ENCODE results near the gene EPSTI1. TPM values are rescaled to one million over a fixed set of nuclear protein-coding genes. Genes with fewer than 3 reads are reported as not detected.

The EPSTI1 gene
- total RNA-seq, 2 experiments from 2014 or later: 17.4 to 19.8 TPM

DNA sequence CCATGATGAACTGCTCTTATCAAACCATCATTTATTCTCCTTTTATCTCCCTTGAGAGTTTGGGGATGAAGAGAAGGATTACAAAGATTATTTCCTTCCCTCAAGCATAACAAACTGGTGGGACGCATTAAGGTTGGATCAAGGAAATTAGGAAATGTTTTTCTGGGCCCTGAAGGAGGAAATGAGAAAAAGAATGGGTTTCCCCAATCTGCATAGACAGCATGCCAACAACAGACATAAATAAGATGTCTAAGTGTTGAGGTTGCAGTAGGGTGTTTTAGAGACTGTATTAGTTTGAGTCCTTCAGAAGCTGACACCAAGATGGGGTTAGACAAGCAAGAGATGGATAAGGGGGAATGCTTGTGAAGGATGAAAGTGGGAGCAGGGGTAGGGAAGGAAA lies 7.3 kb downstream of the EPSTI1 start:
- DNase-seq: no peak
- intact Hi-C loops (cut with micrococcal nuclease): no loop called here
- CTCF ChIA-PET: interaction anchor here (2.0 to 2.2 kb wide), 2 partner anchors 15 to 820 kb away, joined by 5 to 7 read pairs; no protein-coding TSS in a partner anchor
- no peaks in the 10 kb centered on the region for H3K27me3 Mint-ChIP-seq (ENCODE audit: low read depth)
- H3K4me1 Mint-ChIP-seq (ENCODE audit: low read depth): peaks cover 9% of the 10 kb centered on the region
- no peak overlapping the region for H3K27ac Mint-ChIP-seq
- peaks cover 7% of the 10 kb centered on the region for H3K36me3 Mint-ChIP-seq (ENCODE audit: low read depth)
- H3K9me3 Mint-ChIP-seq: no peaks in the 10 kb centered on the region
- no peak overlapping the region for H3K4me3 Mint-ChIP-seq

- Mint-ChIP-seq H3K27me3 (ENCODE audit: low read depth) (no peaks in the 10 kb centered on the region), H3K9me3 (no peaks in the 10 kb centered on the region), H3K4me1 (ENCODE audit: low read depth) (peaks cover 6% of the 10 kb centered on the region), H3K27ac (no peak overlapping the region), H3K4me3 (no peak overlapping the region), H3K36me3 (ENCODE audit: low read depth) (peaks cover 7% of the 10 kb centered on the region)
- no peak for DNase-seq
- CTCF ChIA-PET: no interaction called here
- intact Hi-C loops (cut with micrococcal nuclease): no loop called here
Measured at GRCh38 chr13:42984026-42984425, 8.0 kb downstream of the EPSTI1 start.

DNA sequence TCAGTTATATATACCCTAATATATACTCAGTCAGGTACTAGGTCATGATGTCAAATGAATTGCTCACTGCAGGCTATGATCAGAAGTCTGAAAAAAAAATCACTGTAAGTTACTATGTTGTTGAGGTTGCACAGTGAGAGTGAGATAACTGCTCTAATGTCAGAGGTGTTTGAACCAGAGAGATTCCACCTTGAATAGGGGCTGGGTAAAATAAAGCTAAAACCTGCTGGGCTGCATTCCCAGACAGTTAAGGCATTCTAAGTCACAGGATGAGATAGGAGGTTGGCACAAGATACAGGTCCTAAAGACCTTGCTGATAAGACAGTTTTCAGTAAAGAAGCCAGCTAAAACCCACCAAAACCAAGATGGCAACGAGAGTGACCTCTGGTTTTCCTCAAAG lies 10.2 kb downstream of the EPSTI1 start:
- H3K4me3 Mint-ChIP-seq: no peak overlapping the region
- H3K4me1 Mint-ChIP-seq (ENCODE audit: low read depth): peaks cover 5% of the 10 kb centered on the region
- no peak for DNase-seq
- intact Hi-C loops (cut with micrococcal nuclease): no loop called here
- CTCF ChIA-PET: interaction anchor here (1.1 kb wide), 1 partner anchor 8 kb away, joined by 3 read pairs; no protein-coding TSS in a partner anchor
- H3K27me3 Mint-ChIP-seq (ENCODE audit: low read depth): no peaks in the 10 kb centered on the region
- no peak overlapping the region for H3K27ac Mint-ChIP-seq
- peaks cover 11% of the 10 kb centered on the region for H3K36me3 Mint-ChIP-seq (ENCODE audit: low read depth)
- H3K9me3 Mint-ChIP-seq: peaks cover 2% of the 10 kb centered on the region

GRCh38 chr13:42981317-42981716 lies 10.7 kb downstream of the EPSTI1 start:
- no peak overlapping the region for H3K4me3 Mint-ChIP-seq
- H3K27me3 Mint-ChIP-seq (ENCODE audit: low read depth): no peaks in the 10 kb centered on the region
- H3K9me3 Mint-ChIP-seq: peaks cover 2% of the 10 kb centered on the region
- H3K36me3 Mint-ChIP-seq (ENCODE audit: low read depth): peaks cover 11% of the 10 kb centered on the region
- peaks cover 5% of the 10 kb centered on the region for H3K4me1 Mint-ChIP-seq (ENCODE audit: low read depth)
- H3K27ac Mint-ChIP-seq: no peak overlapping the region
- DNase-seq: no peak
- intact Hi-C loops (cut with micrococcal nuclease): no loop called here
- CTCF ChIA-PET: no interaction called here

DNA sequence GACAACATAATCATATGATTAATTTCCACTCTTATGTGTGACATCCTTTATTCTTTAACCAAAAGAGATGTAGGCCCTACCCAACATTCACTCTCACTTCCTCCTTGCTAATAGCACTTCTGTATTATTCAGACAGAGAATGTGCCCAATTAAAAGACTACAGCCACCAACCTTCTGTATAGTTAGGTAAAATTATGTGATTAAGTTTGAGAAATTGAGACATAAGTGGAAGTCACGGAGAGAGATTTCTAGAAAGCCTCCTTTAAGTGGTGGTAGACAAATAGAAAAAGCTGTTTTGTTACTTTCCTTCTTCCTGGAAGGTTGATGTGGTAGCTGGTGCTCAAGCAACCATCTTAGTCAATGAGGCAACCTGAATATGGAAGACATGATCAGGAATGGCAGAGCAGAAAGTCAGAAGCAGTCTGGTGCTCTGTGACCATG lies 14.8 kb downstream of the EPSTI1 start:
- Mint-ChIP-seq H3K36me3 (ENCODE audit: low read depth) (peaks cover 12% of the 10 kb centered on the region), H3K4me1 (ENCODE audit: low read depth) (no peaks in the 10 kb centered on the region), H3K27ac (no peak overlapping the region), H3K4me3 (no peak overlapping the region), H3K9me3 (peaks cover 3% of the 10 kb centered on the region), H3K27me3 (ENCODE audit: low read depth) (no peaks in the 10 kb centered on the region)
- CTCF ChIA-PET: no interaction called here
- intact Hi-C loops (cut with micrococcal nuclease): loop anchor here (10.0 kb wide), 1 partner anchor 652 kb away; no protein-coding TSS in a partner anchor
- DNase-seq: no peak

DNA sequence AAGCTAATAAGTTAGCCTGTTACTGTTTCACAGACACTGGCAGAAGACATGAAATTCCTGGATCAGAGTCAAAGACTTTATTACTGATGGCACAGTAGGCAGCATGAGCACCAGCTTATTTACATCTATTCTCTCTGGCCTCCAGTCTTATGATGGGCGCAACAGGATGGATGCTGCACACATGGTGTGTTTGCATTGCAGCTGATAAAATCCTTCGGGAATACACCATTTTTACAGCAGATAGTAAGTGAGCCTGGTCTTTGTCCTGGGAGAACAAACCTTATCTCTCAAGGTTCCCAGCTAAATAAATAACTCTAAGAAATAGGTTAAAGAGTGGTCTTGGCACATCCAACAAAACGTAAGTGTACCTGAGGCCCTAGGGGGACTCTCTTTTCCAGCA lies 16.0 kb downstream of the EPSTI1 start:
- no peak for DNase-seq
- H3K4me1 Mint-ChIP-seq (ENCODE audit: low read depth): no peaks in the 10 kb centered on the region
- peaks cover 3% of the 10 kb centered on the region for H3K9me3 Mint-ChIP-seq
- H3K27me3 Mint-ChIP-seq (ENCODE audit: low read depth): no peaks in the 10 kb centered on the region
- no peak overlapping the region for H3K27ac Mint-ChIP-seq
- peaks cover 12% of the 10 kb centered on the region for H3K36me3 Mint-ChIP-seq (ENCODE audit: low read depth)
- no peak overlapping the region for H3K4me3 Mint-ChIP-seq
- CTCF ChIA-PET: interaction anchor here (0.7 to 1.2 kb wide), 3 partner anchors 14 to 81 kb away, joined by 3 read pairs; partner anchors contain the start of gene EPSTI1
- intact Hi-C loops (cut with micrococcal nuclease): loop anchor here (10.0 kb wide), 1 partner anchor 651 kb away; no protein-coding TSS in a partner anchor

GRCh38 chr13:42973581-42973980 lies 18.5 kb downstream of the EPSTI1 start:
- Mint-ChIP-seq H3K4me3 (no peak overlapping the region), H3K4me1 (ENCODE audit: low read depth) (peaks cover 8% of the 10 kb centered on the region), H3K36me3 (ENCODE audit: low read depth) (peaks cover 6% of the 10 kb centered on the region), H3K27me3 (ENCODE audit: low read depth) (no peaks in the 10 kb centered on the region), H3K9me3 (peaks cover 3% of the 10 kb centered on the region), H3K27ac (no peak overlapping the region)
- intact Hi-C loops (cut with micrococcal nuclease): loop anchor here (10.0 kb wide), 1 partner anchor 649 kb away; no protein-coding TSS in a partner anchor
- DNase-seq: no peak
- CTCF ChIA-PET: interaction anchor here (0.6 to 2.8 kb wide), 3 partner anchors 9 to 830 kb away, joined by 3 to 11 read pairs (median 3); no protein-coding TSS in a partner anchor

- DNase-seq: no peak
- Mint-ChIP-seq H3K9me3 (peaks cover 2% of the 10 kb centered on the region), H3K4me3 (no peak overlapping the region), H3K4me1 (ENCODE audit: low read depth) (peaks cover 8% of the 10 kb centered on the region), H3K27me3 (ENCODE audit: low read depth) (no peaks in the 10 kb centered on the region), H3K36me3 (ENCODE audit: low read depth) (peaks cover 1% of the 10 kb centered on the region), H3K27ac (no peak overlapping the region)
- intact Hi-C loops (cut with micrococcal nuclease): loop anchor here (10.0 kb wide), 1 partner anchor 647 kb away; no protein-coding TSS in a partner anchor
- CTCF ChIA-PET: interaction anchor here (0.6 to 2.8 kb wide), 18 partner anchors 10 to 832 kb away, joined by 3 to 11 read pairs (median 4); no protein-coding TSS in a partner anchor
Measured at GRCh38 chr13:42971691-42972347, 20.2 kb downstream of the EPSTI1 start.

GRCh38 chr13:42970824-42971690 lies 21.0 kb downstream of the EPSTI1 start:
- Mint-ChIP-seq H3K27me3 (ENCODE audit: low read depth) (no peaks in the 10 kb centered on the region), H3K27ac (peak overlapping the region; percentile 18), H3K4me3 (no peak overlapping the region), H3K9me3 (peaks cover 2% of the 10 kb centered on the region), H3K4me1 (ENCODE audit: low read depth) (peaks cover 8% of the 10 kb centered on the region), H3K36me3 (ENCODE audit: low read depth) (peaks cover 1% of the 10 kb centered on the region)
- peak; percentile 71 for DNase-seq
- CTCF ChIA-PET: interaction anchor here (0.7 to 2.8 kb wide), 13 partner anchors 9 to 833 kb away, joined by 3 to 11 read pairs (median 5); no protein-coding TSS in a partner anchor
- intact Hi-C loops (cut with micrococcal nuclease): loop anchor here (1.0 to 10.0 kb wide), 5 partner anchors 21 to 903 kb away; partner anchors contain the start of genes DNAJC15 and EPSTI1

- Mint-ChIP-seq H3K27ac (no peak overlapping the region), H3K9me3 (peaks cover under 1% of the 10 kb centered on the region), H3K4me3 (no peak overlapping the region), H3K36me3 (ENCODE audit: low read depth) (peaks cover 4% of the 10 kb centered on the region), H3K4me1 (ENCODE audit: low read depth) (peaks cover 8% of the 10 kb centered on the region), H3K27me3 (ENCODE audit: low read depth) (no peaks in the 10 kb centered on the region)
- CTCF ChIA-PET: interaction anchor here (0.6 to 2.3 kb wide), 34 partner anchors 9 to 904 kb away, joined by 3 to 20 read pairs (median 4); partner anchors contain the start of gene EPSTI1
- intact Hi-C loops (cut with micrococcal nuclease): loop anchor here (1.0 to 10.0 kb wide), 8 partner anchors 23 to 905 kb away; partner anchors contain the start of genes DNAJC15 and EPSTI1
- peak; percentile 88 for DNase-seq
Measured at GRCh38 chr13:42969565-42970172, 22.4 kb downstream of the EPSTI1 start.

DNA sequence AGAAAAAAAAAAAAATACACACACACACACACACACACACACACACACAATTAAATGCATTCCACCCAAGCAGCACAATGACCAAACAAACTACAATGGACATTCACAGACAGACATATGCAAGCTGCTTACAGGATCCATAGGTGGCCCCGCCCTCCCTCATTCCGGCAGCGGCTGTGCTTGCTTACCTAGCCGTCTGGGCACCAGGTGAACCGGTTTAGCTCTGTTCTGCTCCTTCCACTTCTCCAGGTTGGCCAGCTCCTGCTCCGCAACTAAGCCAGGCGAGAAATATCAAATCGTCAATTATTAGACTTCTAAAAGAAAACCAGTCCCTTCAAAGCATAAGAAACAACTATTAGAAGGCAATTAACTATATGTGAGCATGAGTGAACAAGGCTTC lies 23.1 kb downstream of the EPSTI1 start:
- DNase-seq: no peak
- Mint-ChIP-seq H3K9me3 (no peaks in the 10 kb centered on the region), H3K4me1 (ENCODE audit: low read depth) (peaks cover 8% of the 10 kb centered on the region), H3K27ac (no peak overlapping the region), H3K4me3 (no peak overlapping the region), H3K27me3 (ENCODE audit: low read depth) (no peaks in the 10 kb centered on the region), H3K36me3 (ENCODE audit: low read depth) (peaks cover 3% of the 10 kb centered on the region)
- intact Hi-C loops (cut with micrococcal nuclease): loop anchor here (1.0 kb wide), 3 partner anchors 158 to 374 kb away; no protein-coding TSS in a partner anchor
- CTCF ChIA-PET: interaction anchor here (0.5 to 2.3 kb wide), 18 partner anchors 8 to 836 kb away, joined by 3 to 20 read pairs (median 4); partner anchors contain the start of gene EPSTI1
